Panc1 (cell line): Measurements from ENCODE around the gene GPR156. TPM values are rescaled to one million over a fixed set of nuclear protein-coding genes. Genes with fewer than 3 reads are reported as not detected.

Experiments
- ATAC-seq: fragments of 200-7000 bp; cut with Tn5 transposase; 2 replicates; pipeline ENCODE4 v1.9.1; 2020; ENCODE audit warnings: mild to moderate bottlenecking, moderate library complexity
- BruUV-seq: library from RNA; stranded (reverse); fragments of 400-500 nt; replicated peaks from 2 replicates; lab custom pipeline; 2021; lab: Mats Ljungman, UMichigan
- CTCF ChIA-PET: fragments of 300-600 bp; sonication (Branson Sonifier 250); formaldehyde crosslinking; loops from one replicate; lab custom pipeline; 2022; ENCODE audit warnings: antibody characterized with exemption; lab: Charles Lee
- POLR2A ChIA-PET: fragments of 300-600 bp; sonication (Branson Sonifier 250); formaldehyde crosslinking; loops from one replicate; lab custom pipeline; 2022; ENCODE audit warnings: antibody characterized with exemption; lab: Charles Lee
- DNase-seq: peaks from one replicate; pipeline ENCODE4 v3.0.0-alpha.2; 2010; ENCODE audit warnings: low read depth, low spot score
- H3K27ac ChIP-seq: 2 replicates; pipeline ENCODE4 v1.5.1; 2011; ENCODE audit warnings: mild to moderate bottlenecking, low read length, inconsistent platforms
- H3K27me3 ChIP-seq: fragments of 200-500 bp; sonication (Bioruptor generic); 2 replicates; pipeline ENCODE4 v1.6.0; 2014; ENCODE audit warnings: low read length, inconsistent platforms; ENCODE audit not compliant: control insufficient read depth, insufficient read depth
- H3K36me3 ChIP-seq: fragments of 200-500 bp; sonication (Bioruptor generic); 2 replicates; pipeline ENCODE4 v1.5.1; 2014; ENCODE audit warnings: inconsistent platforms, mild to moderate bottlenecking, low read length, moderate library complexity; ENCODE audit not compliant: control insufficient read depth, insufficient read depth
- H3K4me1 ChIP-seq: 2 replicates; pipeline ENCODE4 v1.5.1; 2011; ENCODE audit warnings: inconsistent platforms, mild to moderate bottlenecking, low read length, moderate library complexity; ENCODE audit not compliant: control insufficient read depth, insufficient read depth
- H3K4me3 ChIP-seq, 2 experiments: 2 replicates each; pipeline ENCODE4 v1.5.1; 2011 to 2012; ENCODE audit warnings: low read depth in 2 of 2, low read length in 2 of 2, mild to moderate bottlenecking in 2 of 2, inconsistent platforms in 1 of 2, moderate library complexity in 1 of 2
- H3K9me3 ChIP-seq: fragments of 200-500 bp; sonication (Bioruptor generic); 2 replicates; pipeline ENCODE4 v1.5.1; 2014; ENCODE audit warnings: low read depth, mild to moderate bottlenecking, inconsistent platforms, low read length, moderate library complexity; ENCODE audit not compliant: control insufficient read depth, insufficient read depth
- CTCF ChIP-seq: fragments of 450-650 bp; IDR thresholded peaks from 2 replicates; pipeline ENCODE4 v1.5.1; 2017; ENCODE audit warnings: mild to moderate bottlenecking
- POLR2AphosphoS5 ChIP-seq: IDR thresholded peaks from 2 replicates; pipeline ENCODE4 v1.6.1; 2012; ENCODE audit warnings: mild to moderate bottlenecking, low read depth, low read length, moderate library complexity
- SIN3A ChIP-seq: IDR thresholded peaks from 2 replicates; pipeline ENCODE4 v1.6.1; 2012; ENCODE audit warnings: low read depth, mild to moderate bottlenecking, low read length, moderate library complexity, borderline replicate concordance; ENCODE audit not compliant: insufficient read depth
- TCF7L2 ChIP-seq: IDR thresholded peaks from 2 replicates; pipeline ENCODE4 v1.6.1; 2011; ENCODE audit warnings: mild to moderate bottlenecking, low read depth, low read length, inconsistent platforms
- in situ Hi-C: cut with HindIII; loops from 2 replicates; pipeline ENCODE4 v1.10.0; 2016; ENCODE audit warnings: low sequenced_read_pairs, low pct_unique_long_range_greater_than_20kb
- intact Hi-C: fragments of 100-400 bp; cut with micrococcal nuclease; formaldehyde crosslinking; loops from one replicate; pipeline ENCODE4 v1.10.0; 2022; ENCODE audit not compliant: unreplicated experiment
- total RNA-seq: library from RNA; stranded (reverse); gene quantifications from one replicate; pipeline ENCODE4 v1.2.1, GENCODE V29; 2021; ENCODE audit not compliant: unreplicated experiment
- TF ChIP-seq, protein P1 (sequence below), 2 experiments: IDR thresholded peaks; 2 replicates each; pipeline ENCODE4 v1.6.1; 2011 to 2012; ENCODE audit warnings: low read depth in 2 of 2, control low read depth in 1 of 2, low read length in 1 of 2, mild to moderate bottlenecking in 1 of 2, moderate library complexity in 1 of 2; ENCODE audit not compliant: insufficient read depth in 1 of 2

The GPR156 gene
- total RNA-seq, 1 experiment from 2014 or later: 0.39 TPM

DNA sequence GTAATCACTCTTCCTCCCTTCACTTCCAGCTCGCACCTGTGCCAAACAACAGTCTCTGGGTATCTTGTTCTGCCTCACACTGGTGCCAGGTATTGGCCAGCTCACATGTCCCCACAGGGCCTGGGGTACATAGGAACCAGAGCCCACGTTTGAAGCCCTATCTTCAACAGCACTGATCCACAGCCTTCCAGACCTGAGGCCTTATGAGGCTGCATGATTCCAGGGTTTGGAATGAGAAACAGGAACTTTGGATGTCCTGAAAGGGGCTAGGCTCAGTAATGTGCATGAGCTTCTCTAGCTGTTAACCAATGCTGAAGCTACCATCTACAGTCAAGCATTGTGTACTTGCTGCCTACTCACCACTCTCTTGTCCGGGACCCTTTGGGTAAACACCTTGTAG lies 92.4 kb downstream of the GPR156 start:
- Histone ChIP-seq H3K27ac (no peak overlapping the region), H3K4me3 (no peak overlapping the region), H3K4me1 (no peaks in the 10 kb centered on the region), H3K27me3 (no peaks in the 10 kb centered on the region; the same call in 1 of the 2 replicates), H3K9me3 (no peaks in the 10 kb centered on the region), H3K36me3 (no peaks in the 10 kb centered on the region)
- TF ChIP-seq CTCF (no peak), POLR2AphosphoS5 (no peak), SIN3A (no peak), TCF7L2 (no peak)
- TF ChIP-seq, protein P1, sequence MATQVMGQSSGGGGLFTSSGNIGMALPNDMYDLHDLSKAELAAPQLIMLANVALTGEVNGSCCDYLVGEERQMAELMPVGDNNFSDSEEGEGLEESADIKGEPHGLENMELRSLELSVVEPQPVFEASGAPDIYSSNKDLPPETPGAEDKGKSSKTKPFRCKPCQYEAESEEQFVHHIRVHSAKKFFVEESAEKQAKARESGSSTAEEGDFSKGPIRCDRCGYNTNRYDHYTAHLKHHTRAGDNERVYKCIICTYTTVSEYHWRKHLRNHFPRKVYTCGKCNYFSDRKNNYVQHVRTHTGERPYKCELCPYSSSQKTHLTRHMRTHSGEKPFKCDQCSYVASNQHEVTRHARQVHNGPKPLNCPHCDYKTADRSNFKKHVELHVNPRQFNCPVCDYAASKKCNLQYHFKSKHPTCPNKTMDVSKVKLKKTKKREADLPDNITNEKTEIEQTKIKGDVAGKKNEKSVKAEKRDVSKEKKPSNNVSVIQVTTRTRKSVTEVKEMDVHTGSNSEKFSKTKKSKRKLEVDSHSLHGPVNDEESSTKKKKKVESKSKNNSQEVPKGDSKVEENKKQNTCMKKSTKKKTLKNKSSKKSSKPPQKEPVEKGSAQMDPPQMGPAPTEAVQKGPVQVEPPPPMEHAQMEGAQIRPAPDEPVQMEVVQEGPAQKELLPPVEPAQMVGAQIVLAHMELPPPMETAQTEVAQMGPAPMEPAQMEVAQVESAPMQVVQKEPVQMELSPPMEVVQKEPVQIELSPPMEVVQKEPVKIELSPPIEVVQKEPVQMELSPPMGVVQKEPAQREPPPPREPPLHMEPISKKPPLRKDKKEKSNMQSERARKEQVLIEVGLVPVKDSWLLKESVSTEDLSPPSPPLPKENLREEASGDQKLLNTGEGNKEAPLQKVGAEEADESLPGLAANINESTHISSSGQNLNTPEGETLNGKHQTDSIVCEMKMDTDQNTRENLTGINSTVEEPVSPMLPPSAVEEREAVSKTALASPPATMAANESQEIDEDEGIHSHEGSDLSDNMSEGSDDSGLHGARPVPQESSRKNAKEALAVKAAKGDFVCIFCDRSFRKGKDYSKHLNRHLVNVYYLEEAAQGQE (IDR thresholded peaks at IDR 0.05; ENCODE audit: insufficient read depth in 1 of 2, low read depth in 2 of 2, low read length in 1 of 2): no peak
- DNase-seq (no peak), ATAC-seq (no peak)
- intact Hi-C loops: no loop called here
- BruUV-seq: no TSS peak
- in situ Hi-C loops: no loop called here
- POLR2A ChIA-PET: no interaction called here
- CTCF ChIA-PET: interaction anchor here (0.6 kb wide), 1 partner anchor 224 kb away, joined by 3 read pairs; no protein-coding TSS in a partner anchor

- Histone ChIP-seq H3K9me3 (no peaks in the 10 kb centered on the region), H3K27me3 (no peaks in the 10 kb centered on the region; the same call in 1 of the 2 replicates), H3K4me1 (no peaks in the 10 kb centered on the region), H3K4me3 (no peak overlapping the region), H3K36me3 (no peaks in the 10 kb centered on the region), H3K27ac (no peak overlapping the region)
- intact Hi-C loops (no loop called here), in situ Hi-C loops (no loop called here)
- BruUV-seq: no TSS peak
- DNase-seq (no peak), ATAC-seq (no peak)
- CTCF ChIA-PET: no interaction called here
- TF ChIP-seq TCF7L2: no peak
- TF ChIP-seq POLR2AphosphoS5: no peak
- no peak for TF ChIP-seq CTCF
- no peak for TF ChIP-seq SIN3A
- TF ChIP-seq, protein P1 (IDR thresholded peaks at IDR 0.05; ENCODE audit: insufficient read depth in 1 of 2, low read depth in 2 of 2, low read length in 1 of 2): no peak
- POLR2A ChIA-PET: no interaction called here
These were observed 92.9 kb downstream of the GPR156 start for GRCh38 chr3:120192159-120192558.
